ENCODE results near the gene LCNL1. TPM values are rescaled to one million over a fixed set of nuclear protein-coding genes. Genes with fewer than 3 reads are reported as not detected.
A peak's percentile ranks its signal among the peaks of the same experiment; 100 is the strongest.

The LCNL1 gene
- total RNA-seq, 2 donors from 2014 or later, result 0.06 TPM; not detected in 1

GRCh38 chr9:136945333-136946227, 37.2 kb upstream of the LCNL1 start:
- ATAC-seq (no peak), DNase-seq (peak in 1 of 2 donors; percentile 44)
- intact Hi-C loops (cut with DNase I, micrococcal nuclease), result loop anchor here in 1 of 2 donors (10.0 kb wide), 1 partner anchor 79 kb away; the partner anchor contains the start of gene ABCA2

- DNase-seq (peak in 1 of 2 donors; percentile 32), ATAC-seq (no peak)
- intact Hi-C loops (cut with DNase I, micrococcal nuclease), result loop anchor here in 1 of 2 donors (10.0 kb wide), 1 partner anchor 78 kb away; the partner anchor contains the start of gene ABCA2
Measured at GRCh38 chr9:136946228-136947027, 36.4 kb upstream of the LCNL1 start.

GRCh38 chr9:136947028-136947891, 35.5 kb upstream of the LCNL1 start:
- ATAC-seq, result no peak
- intact Hi-C loops (cut with DNase I, micrococcal nuclease), result loop anchor here in 1 of 2 donors (10.0 kb wide), 1 partner anchor 78 kb away; the partner anchor contains the start of gene ABCA2
- DNase-seq, result peak in 1 of 2 donors; percentile 29

GRCh38 chr9:136947955-136948510, 34.8 kb upstream of the LCNL1 start:
- ATAC-seq, result no peak
- DNase-seq, result peak; percentile 56 to 74
- intact Hi-C loops (cut with DNase I, micrococcal nuclease), result loop anchor here in 1 of 2 donors (10.0 kb wide), 1 partner anchor 77 kb away; the partner anchor contains the start of gene ABCA2

GRCh38 chr9:136949239-136949816, 33.5 kb upstream of the LCNL1 start:
- ATAC-seq (peak; percentile 37), DNase-seq (no peak)
- intact Hi-C loops (cut with DNase I, micrococcal nuclease), result loop anchor here in 1 of 2 donors (10.0 kb wide), 1 partner anchor 75 kb away; the partner anchor contains the start of gene ABCA2

GRCh38 chr9:136949817-136950655, 32.8 kb upstream of the LCNL1 start:
- intact Hi-C loops (cut with DNase I, micrococcal nuclease), result loop anchor here in 1 of 2 donors (10.0 kb wide), 1 partner anchor 75 kb away; the partner anchor contains the start of gene ABCA2
- DNase-seq (peak; percentile 97 to 98), ATAC-seq (peak; percentile 79)

- intact Hi-C loops (cut with DNase I, micrococcal nuclease), result no loop called here
- ATAC-seq (peak; percentile 17), DNase-seq (no peak)
Measured at GRCh38 chr9:136950656-136951276, 32.0 kb upstream of the LCNL1 start.

- no peak for ATAC-seq
- peak in 1 of 2 donors; percentile 74 for DNase-seq
- intact Hi-C loops (cut with DNase I, micrococcal nuclease), result no loop called here
Measured at GRCh38 chr9:136951541-136952320, 31.1 kb upstream of the LCNL1 start, which contains the start of gene LCN12. Gene LCN12, plus strand, starts transcription at chr9:136952273. Its CDS starts 55 bp downstream, at chr9:136952328.

- ATAC-seq (no peak), DNase-seq (no peak)
- intact Hi-C loops (cut with DNase I, micrococcal nuclease), result no loop called here
Measured at GRCh38 chr9:136952321-136952850, 30.4 kb upstream of the LCNL1 start.

- ATAC-seq, result no peak
- DNase-seq, result no peak
- intact Hi-C loops (cut with DNase I, micrococcal nuclease), result no loop called here
Measured at GRCh38 chr9:136952876-136953770, 29.7 kb upstream of the LCNL1 start.

GRCh38 chr9:136953771-136954269, 29.0 kb upstream of the LCNL1 start:
- DNase-seq, result no peak
- no peak for ATAC-seq
- intact Hi-C loops (cut with DNase I, micrococcal nuclease), result no loop called here

- DNase-seq, result no peak
- intact Hi-C loops (cut with DNase I, micrococcal nuclease), result no loop called here
- ATAC-seq, result no peak
Measured at GRCh38 chr9:136954270-136955083, 28.3 kb upstream of the LCNL1 start.

- ATAC-seq (no peak), DNase-seq (no peak)
- intact Hi-C loops (cut with DNase I, micrococcal nuclease), result no loop called here
Measured at GRCh38 chr9:136955202-136955942, 27.4 kb upstream of the LCNL1 start.

Data from left colon (tissue), 2 donors.